CMK (cell line): Measurements from ENCODE around the gene TBPL1.

Source experiments
- DNase-seq: peaks from one replicate; pipeline ENCODE4 v3.0.0-alpha.2; 2010; ENCODE audit warnings: low read depth

The TBPL1 gene

DNA sequence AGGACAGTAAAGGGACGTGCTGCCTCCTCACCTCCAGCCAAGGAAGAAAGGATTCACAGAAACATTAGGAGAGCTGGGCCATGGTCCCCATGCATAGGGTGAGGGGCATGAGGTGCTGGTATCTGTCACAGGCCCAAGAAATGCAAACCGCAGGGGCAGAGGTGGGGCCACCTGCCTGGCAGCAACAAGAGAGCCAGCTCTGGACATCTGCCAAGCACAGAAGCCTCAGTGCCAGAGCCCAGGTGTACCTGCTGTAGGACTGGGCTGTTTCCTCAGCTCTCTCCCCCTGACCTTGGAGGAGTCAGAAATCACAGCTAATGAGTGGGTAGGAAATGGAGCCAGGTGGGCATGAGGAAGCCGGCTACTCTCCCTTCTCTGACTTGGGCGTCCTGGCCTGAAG lies 54.1 kb downstream of the TBPL1 start:
- no peak for DNase-seq

GRCh38 chr6:134009876-134010275 lies 56.9 kb downstream of the TBPL1 start:
- DNase-seq, result no peak

- no peak for DNase-seq
These were observed 57.4 kb downstream of the TBPL1 start for GRCh38 chr6:134010400-134010799.

- no peak for DNase-seq
These were observed 58.0 kb downstream of the TBPL1 start for GRCh38 chr6:134010974-134011373.

DNA sequence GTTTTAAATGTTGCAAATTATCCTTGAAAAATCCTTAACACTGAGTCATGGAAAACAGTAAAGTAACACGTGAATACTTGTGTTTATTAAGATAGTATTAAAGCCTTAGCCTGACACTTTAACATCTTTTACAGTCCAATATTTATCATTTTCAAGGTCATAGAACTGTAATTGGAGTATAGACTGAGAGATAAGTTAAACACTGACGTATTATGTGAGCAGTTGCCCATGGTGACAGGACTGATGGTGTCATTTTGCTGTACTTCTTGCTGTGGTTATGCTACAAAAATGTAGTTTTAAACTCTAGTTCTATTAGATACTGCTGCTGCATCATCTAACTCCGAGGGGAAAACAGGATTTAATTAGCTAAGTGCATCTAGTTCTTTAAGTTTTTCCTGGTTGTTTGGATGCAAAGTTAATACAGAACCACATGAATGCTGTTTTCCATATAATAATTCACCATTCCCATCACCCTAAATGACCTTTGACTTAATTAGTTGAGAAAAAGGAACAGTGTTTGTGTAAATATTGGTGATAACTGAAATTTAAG lies 61.6 kb downstream of the TBPL1 start:
- DNase-seq, result no peak

- DNase-seq, result no peak
These were observed 62.9 kb downstream of the TBPL1 start for GRCh38 chr6:134015719-134016557.

DNA sequence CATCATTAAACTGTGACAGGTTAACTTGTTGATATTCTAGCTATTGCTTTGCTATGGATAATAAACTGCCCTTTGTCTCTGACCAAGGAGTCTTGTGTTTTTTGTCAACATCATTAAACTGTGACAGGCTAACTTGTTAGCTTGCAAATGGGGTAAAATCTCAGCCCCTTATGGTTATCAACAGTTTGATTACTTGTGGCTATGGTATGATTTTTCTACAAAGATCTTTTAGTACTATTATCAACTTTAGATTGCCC lies 63.5 kb downstream of the TBPL1 start:
- no peak for DNase-seq

GRCh38 chr6:134020071-134020470 lies 67.0 kb downstream of the TBPL1 start:
- DNase-seq, result no peak

DNA sequence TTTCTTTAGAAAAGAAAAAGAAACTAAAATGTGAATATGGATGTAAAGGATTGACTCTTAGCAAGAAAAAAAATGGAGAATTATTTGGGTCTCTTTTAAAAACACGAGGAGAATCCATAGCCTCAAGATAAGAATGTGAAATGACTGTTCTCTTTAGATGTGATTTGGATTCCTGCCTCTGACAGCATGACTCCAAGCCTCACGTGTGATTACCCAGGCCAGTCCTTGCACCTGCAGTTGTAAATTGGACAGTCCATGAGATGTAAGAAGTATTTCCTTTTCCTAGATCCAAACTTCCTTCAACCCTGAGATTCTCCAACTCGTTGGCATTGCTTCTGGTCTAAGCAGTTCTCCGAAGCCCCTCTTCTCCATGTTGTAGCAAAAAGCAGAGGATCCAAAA lies 67.5 kb downstream of the TBPL1 start:
- no peak for DNase-seq

GRCh38 chr6:134020968-134021367 lies 67.9 kb downstream of the TBPL1 start:
- DNase-seq, result no peak

DNA sequence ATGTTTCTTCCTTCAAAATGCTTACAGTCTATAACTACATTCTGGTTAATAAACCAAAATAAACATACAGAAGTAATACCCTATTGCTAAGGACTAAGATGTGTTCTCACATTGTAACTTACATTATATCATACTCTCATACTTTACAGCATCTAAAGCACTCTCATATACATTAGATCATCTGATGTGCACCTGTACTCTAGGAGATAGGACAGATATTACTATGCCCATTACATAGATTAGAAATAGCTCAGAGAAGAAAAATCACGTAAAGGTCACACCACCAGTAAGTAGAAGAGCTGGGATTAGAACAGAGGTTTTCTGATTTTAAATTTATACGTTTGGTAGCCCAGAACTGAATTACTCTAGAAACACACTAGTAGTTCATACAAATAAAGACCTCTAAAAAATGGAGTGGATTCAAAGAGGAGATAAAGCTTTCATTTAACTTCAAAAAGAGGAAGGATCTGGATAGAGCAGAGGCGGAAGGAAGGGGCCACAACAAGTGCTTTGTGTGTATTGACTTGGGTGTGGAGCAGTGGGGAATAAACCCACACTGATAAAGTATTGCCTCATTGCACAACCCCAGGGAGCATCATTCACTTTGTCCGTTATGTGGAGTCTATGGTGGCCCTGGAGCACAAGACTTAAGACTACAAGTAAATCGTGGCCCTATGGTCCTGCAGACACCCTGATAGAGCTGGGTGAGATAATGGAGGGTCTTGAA lies 68.5 kb downstream of the TBPL1 start:
- no peak for DNase-seq

GRCh38 chr6:134022650-134023049 lies 69.6 kb downstream of the TBPL1 start:
- DNase-seq, result no peak

GRCh38 chr6:134026597-134026996 lies 73.6 kb downstream of the TBPL1 start:
- DNase-seq, result no peak

DNA sequence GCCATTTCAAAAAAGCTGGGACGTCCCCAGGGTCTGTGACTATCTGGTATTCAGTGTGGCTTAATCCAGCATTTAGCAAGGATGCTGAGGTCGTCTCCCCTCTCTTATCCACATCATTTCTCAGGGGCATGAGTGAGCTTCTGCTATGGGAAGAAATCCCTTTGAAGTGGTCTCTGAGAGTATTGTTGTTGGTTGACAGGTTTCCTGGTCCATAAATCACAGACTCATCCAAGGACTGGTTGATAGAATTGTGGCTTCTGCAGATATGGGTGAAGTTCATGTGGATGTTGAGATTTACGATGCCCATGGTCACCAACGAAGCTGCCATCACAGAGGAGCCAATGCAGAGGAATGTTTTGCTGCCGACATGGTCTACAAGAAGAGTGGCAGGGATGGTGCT lies 75.4 kb downstream of the TBPL1 start:
- DNase-seq, result no peak

GRCh38 chr6:134029495-134030455 lies 76.8 kb downstream of the TBPL1 start:
- DNase-seq, result no peak

GRCh38 chr6:134031696-134032255 lies 78.8 kb downstream of the TBPL1 start:
- no peak for DNase-seq

DNA sequence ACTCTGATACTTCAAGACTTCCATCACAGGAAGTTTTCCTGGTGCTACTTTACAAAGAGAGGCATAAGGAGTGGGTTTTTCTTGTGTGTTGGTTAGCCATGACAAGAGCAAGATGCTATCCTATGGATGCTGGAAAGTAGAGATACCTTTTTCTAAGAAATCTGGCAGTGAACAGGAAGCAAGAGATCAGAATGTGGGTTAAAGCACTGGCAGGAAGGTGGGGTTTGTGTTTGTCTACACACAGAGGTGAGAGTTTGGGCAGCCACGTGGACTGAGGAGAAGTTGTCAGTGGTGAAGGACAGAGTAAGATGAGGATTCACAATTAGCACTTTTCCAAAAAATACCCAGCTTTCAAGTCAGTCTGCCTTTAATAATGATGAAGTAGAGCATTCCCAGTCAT lies 81.5 kb downstream of the TBPL1 start:
- no peak for DNase-seq

DNA sequence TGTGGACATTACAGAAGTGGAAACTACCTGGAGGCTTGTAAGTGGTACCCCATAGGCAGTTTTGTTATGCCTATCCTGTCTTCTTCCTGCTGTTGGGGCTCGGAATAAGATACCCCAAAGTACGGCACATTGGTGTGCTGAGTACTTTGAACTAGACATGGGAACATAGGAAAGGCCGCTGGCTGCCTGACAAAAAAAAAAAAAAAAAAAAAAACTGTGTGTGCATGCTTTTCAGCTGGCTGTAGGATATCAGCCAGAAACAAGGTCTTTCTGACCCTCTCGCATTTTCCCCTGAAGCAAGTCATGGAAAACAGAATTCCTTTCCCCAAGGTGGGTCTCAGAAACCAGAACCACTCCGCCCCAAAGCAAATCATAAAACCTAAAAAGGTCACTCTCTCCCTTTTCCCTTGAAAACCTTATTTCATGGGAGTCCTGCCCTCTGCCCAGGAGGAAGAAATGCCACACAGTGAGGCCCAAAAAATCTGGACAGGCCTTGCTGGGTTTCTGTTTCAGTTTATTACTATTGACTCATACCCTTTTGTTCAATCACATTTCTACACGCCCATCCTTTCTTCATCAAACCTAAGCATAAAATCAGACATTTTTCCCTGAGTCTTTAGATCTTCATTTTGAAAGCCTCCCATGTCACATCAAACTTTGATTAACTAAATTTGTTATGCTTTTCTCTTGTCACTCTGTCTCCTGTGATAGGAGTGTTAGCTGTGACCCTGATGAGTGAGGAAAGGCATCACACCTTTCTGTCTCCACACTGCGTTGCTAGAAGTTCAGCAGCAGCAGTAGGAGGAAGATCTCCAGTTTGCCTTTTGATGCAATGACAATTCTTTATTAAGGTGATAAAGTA lies 82.2 kb downstream of the TBPL1 start:
- no peak for DNase-seq

DNA sequence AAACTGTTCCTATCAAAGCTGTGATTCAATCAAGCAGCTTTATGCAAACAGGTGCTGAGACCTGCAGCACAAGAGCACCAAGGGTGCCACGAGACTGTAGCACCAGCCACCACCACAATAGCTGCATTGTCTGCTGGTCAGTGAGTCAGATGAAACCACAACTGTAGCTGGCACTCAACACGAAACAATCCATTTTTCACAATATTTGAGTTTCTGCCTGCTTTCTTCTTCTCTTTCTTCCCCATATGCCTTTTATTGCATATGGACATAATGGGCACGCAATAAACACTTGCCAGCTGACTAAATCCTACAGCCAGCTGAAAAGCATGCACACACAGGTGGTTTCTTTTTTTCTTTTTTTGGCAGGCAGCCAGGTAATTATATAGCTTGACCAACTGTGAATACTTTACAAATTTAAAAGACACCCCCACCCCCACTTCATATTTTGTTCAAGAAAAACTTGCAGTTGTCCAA lies 82.8 kb downstream of the TBPL1 start:
- no peak for DNase-seq

GRCh38 chr6:134039116-134039515 lies 86.1 kb downstream of the TBPL1 start:
- DNase-seq, result no peak
